CD4-positive, alpha-beta T cell (primary cell): ENCODE measurements around the gene ARHGAP27. TPM values are rescaled to one million over a fixed set of nuclear protein-coding genes. Genes with fewer than 3 reads are reported as not detected.
A peak's percentile ranks its signal among the peaks of the same experiment; 100 is the strongest.
"Not testable (repeated sequence)": the region's sequence is repeated elsewhere in the genome, so short reads cannot be mapped to it uniquely, and the experiment has no call there.

Source experiments
- ATAC-seq: fragments of 200-7000 bp; cut with Tn5 transposase; one replicate; pipeline ENCODE4 v1.10.0; 2022; ENCODE audit warnings: mild to moderate bottlenecking; ENCODE audit not compliant: poor library complexity
- CTCF ChIA-PET: fragments of 350-600 bp; sonication (Branson Sonifier 250); formaldehyde crosslinking; loops from one replicate; lab custom pipeline; 2021; ENCODE audit warnings: antibody characterized with exemption, inconsistent platforms; lab: Charles Lee
- POLR2A ChIA-PET: fragments of 350-600 bp; sonication (Branson Sonifier 250); formaldehyde crosslinking; loops from one replicate; lab custom pipeline; 2021; ENCODE audit warnings: antibody characterized with exemption, inconsistent platforms; lab: Charles Lee
- DNase-seq, 14 experiments: peaks; one replicate each; pipeline ENCODE4 v3.0.0-alpha.2; 2013 to 2020; ENCODE audit warnings: mixed read lengths in 2 of 14
- H3K27ac ChIP-seq, 2 donors: one replicate each; pipeline versions ENCODE4 v1.5.1 to v1.7.0; 2013; ENCODE audit warnings: low read length in 2 of 2, low read depth in 1 of 2, mild to moderate bottlenecking in 1 of 2
- H3K27me3 ChIP-seq, 2 experiments: 1 replicate in 1 of 2; 2 replicates in 1 of 2; pipeline versions ENCODE4 v1.6.1 to v1.7.0; 2013; ENCODE audit warnings: low read length in 2 of 2, control low read depth in 1 of 2, mild to moderate bottlenecking in 1 of 2, moderate library complexity in 1 of 2; ENCODE audit not compliant: insufficient read depth in 2 of 2, control insufficient read depth in 1 of 2
- H3K36me3 ChIP-seq: one replicate; pipeline ENCODE4 v1.6.1; 2013; ENCODE audit warnings: low read length, control low read depth; ENCODE audit not compliant: insufficient read depth
- H3K4me1 ChIP-seq: one replicate; pipeline ENCODE4 v1.6.1; 2013; ENCODE audit warnings: low read length, control low read depth; ENCODE audit not compliant: insufficient read depth
- H3K4me3 ChIP-seq: one replicate; pipeline ENCODE4 v1.5.1; 2013; ENCODE audit warnings: mild to moderate bottlenecking, low read length, moderate library complexity
- H3K9me3 ChIP-seq, 2 experiments: 1 replicate in 1 of 2; 2 replicates in 1 of 2; pipeline versions ENCODE4 v1.6.1 to v1.7.0; 2013; ENCODE audit warnings: low read length in 2 of 2, mild to moderate bottlenecking in 2 of 2, control low read depth in 1 of 2, moderate library complexity in 1 of 2; ENCODE audit not compliant: control insufficient read depth in 1 of 2, insufficient read depth in 1 of 2
- H3K27ac Mint-ChIP-seq: one replicate; pipeline ENCODE4 v1.8.0; 2020; ENCODE audit warnings: mixed read lengths
- H3K27me3 Mint-ChIP-seq: one replicate; pipeline ENCODE4 v1.8.0; 2021; ENCODE audit warnings: mixed read lengths
- H3K36me3 Mint-ChIP-seq: one replicate; pipeline ENCODE4 v1.8.0; 2021; ENCODE audit warnings: low read depth, mixed read lengths
- H3K4me1 Mint-ChIP-seq: one replicate; pipeline ENCODE4 v1.8.0; 2021; ENCODE audit warnings: low read depth, mixed read lengths
- H3K4me3 Mint-ChIP-seq: one replicate; pipeline ENCODE4 v1.8.0; 2020; ENCODE audit warnings: mild to moderate bottlenecking, mixed read lengths
- H3K9me3 Mint-ChIP-seq: one replicate; pipeline ENCODE4 v1.8.0; 2020; ENCODE audit warnings: mixed read lengths
- intact Hi-C, 2 experiments: fragments of 100-400 bp; cut with DNase I in 1 of 2; cut with micrococcal nuclease in 1 of 2; formaldehyde crosslinking; loops; one replicate each; pipeline versions ENCODE4 v1.15.1 to v1.9.0; 2023 to 2025; cut with DNase I, micrococcal nuclease
- polyA plus RNA-seq, 2 donors: library from polyadenylated mRNA; unstranded; fragments of 120-200 nt; gene quantifications; one replicate each; pipeline ENCODE4 v1.2.1, GENCODE V29; 2013
- total RNA-seq, 174 experiments: library from RNA in 2 of 174; stranded (reverse) in 2 of 174; gene quantifications; one replicate each; pipeline ENCODE4 v1.2.3 and lab custom pipeline; 2021 to 2026
- TF ChIP-seq, protein P1 (sequence below): fragments of 200-600 bp; IDR thresholded peaks from one replicate; pipeline ENCODE4 v1.8.0; 2022; ENCODE audit warnings: antibody characterized with exemption, mild to moderate bottlenecking

Gene ARHGAP27
- total RNA-seq (10 to 100 TPM; 33.3 to 35.2 TPM), total RNA-seq (lab: John Stamatoyannopoulos, UW) (41.7 to 188 (median 94.6) reads per million in 172 experiments)
- 62.5 TPM for polyA plus RNA-seq (2013, experiment 1 of 2)
- polyA plus RNA-seq (2013, experiment 2 of 2) = 75.2 TPM

DNA sequence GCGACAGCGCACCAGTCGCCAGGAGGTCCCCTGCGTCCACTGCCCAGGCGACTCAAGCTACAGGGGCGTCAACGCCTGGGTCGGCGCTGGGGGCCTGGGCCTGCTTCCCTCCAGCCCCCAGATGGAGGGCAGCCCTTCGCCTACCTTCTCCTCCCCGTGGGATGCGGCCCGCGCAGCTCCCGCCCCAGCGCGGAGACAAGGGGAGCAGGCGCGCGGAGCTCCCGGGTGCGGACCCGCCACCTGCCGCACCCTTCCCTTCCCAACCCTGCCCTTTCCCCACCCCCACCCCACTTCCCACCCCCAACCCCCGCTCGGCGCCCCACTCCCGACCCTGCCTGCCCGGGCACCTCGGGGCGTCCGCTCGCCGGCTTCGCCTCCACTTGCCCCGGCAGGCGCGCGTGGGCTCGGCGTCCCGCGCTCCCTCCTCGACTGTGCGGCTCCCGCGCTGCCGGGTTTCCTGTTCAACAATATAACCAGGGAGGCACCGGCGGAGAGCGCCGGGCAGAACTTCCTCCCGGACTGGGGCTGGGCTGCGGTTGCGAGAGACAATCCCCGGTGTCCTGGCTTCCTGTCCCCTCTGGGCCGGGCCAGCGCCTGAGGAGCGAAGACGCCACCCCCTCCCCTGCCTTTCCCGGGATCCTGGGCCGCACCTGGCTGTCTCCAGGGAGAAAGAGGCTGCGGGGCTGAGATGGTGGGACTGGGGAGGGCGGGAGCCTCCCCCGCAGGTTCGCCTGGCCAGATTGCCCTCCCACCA is at the start of gene ARHGAP27:
Gene ARHGAP27, minus strand, starts transcription at position 466 of the 754 bp plus-strand sequence. CDS start 2,591 bp downstream, outside the sequence.
- POLR2A ChIA-PET = no interaction called here

GRCh38 chr17:45482317-45482716 is 49.6 kb upstream of the ARHGAP27 start:
- H3K27ac ChIP-seq, H3K27me3 Mint-ChIP-seq, H3K4me3 ChIP-seq, H3K9me3 Mint-ChIP-seq, POLR2A ChIA-PET, H3K4me1 Mint-ChIP-seq, ATAC-seq, H3K4me1 ChIP-seq, CTCF ChIA-PET, H3K27ac Mint-ChIP-seq, intact Hi-C loops, DNase-seq, H3K27me3 ChIP-seq, H3K9me3 ChIP-seq, H3K4me3 Mint-ChIP-seq: not testable (repeated sequence)
- H3K36me3 ChIP-seq = peaks cover 13% of the 10 kb centered on the region
- peaks cover 25% of the 10 kb centered on the region for H3K36me3 Mint-ChIP-seq

More for the DNA sequence above, at the start of gene ARHGAP27:
- Mint-ChIP-seq H3K27me3 (no peaks in the 10 kb centered on the region), H3K4me3 (peak within 1 kb of the TSS; percentile 86), H3K9me3 (no peaks in the 10 kb centered on the region), H3K36me3 (peaks cover 12% of the 10 kb centered on the region), H3K27ac (peak within 1 kb of the TSS; percentile 30), H3K4me1 (peaks cover 19% of the 10 kb centered on the region)
- H3K4me3 ChIP-seq = peak within 1 kb of the TSS; percentile 62
- intact Hi-C loops = no loop called here
- H3K36me3 ChIP-seq = peaks cover 11% of the 10 kb centered on the region
- DNase-seq = peak in 4 of 14 experiments; percentile 56 to 67 (median 58)
- ATAC-seq = peak; percentile 22
- CTCF ChIA-PET = no interaction called here
- peaks cover 45% of the 10 kb centered on the region for H3K4me1 ChIP-seq
- H3K27me3 ChIP-seq = no peaks in the 10 kb centered on the region
- H3K9me3 ChIP-seq = no peaks in the 10 kb centered on the region
- no peak within 1 kb of the TSS for H3K27ac ChIP-seq
- TF ChIP-seq, protein P1, sequence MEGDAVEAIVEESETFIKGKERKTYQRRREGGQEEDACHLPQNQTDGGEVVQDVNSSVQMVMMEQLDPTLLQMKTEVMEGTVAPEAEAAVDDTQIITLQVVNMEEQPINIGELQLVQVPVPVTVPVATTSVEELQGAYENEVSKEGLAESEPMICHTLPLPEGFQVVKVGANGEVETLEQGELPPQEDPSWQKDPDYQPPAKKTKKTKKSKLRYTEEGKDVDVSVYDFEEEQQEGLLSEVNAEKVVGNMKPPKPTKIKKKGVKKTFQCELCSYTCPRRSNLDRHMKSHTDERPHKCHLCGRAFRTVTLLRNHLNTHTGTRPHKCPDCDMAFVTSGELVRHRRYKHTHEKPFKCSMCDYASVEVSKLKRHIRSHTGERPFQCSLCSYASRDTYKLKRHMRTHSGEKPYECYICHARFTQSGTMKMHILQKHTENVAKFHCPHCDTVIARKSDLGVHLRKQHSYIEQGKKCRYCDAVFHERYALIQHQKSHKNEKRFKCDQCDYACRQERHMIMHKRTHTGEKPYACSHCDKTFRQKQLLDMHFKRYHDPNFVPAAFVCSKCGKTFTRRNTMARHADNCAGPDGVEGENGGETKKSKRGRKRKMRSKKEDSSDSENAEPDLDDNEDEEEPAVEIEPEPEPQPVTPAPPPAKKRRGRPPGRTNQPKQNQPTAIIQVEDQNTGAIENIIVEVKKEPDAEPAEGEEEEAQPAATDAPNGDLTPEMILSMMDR = no peak

DNA sequence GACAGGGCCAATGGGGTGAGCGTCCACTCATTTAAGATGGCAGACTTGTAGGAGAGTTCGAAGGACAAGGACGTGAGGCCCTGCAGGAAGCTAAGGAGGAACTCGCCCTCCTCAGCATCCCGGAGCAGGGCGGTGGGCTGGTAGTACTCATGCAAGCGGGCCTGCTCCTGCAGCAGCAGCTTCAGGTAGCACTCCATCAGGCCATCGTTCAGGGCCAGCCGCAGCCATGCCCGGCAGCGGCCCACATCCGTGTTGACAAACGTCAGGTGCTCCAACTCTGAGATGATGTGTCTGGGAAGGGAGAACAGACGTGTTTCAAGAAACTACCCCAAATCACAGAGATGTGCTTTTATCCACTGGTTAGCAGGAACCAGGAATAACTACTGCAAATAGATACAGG is 42.8 kb upstream of the ARHGAP27 start:
- H3K4me3 Mint-ChIP-seq, H3K9me3 ChIP-seq, H3K27me3 ChIP-seq, H3K27ac Mint-ChIP-seq, ATAC-seq, H3K4me3 ChIP-seq, H3K27me3 Mint-ChIP-seq, intact Hi-C loops, H3K4me1 Mint-ChIP-seq, DNase-seq, H3K4me1 ChIP-seq, H3K27ac ChIP-seq, H3K9me3 Mint-ChIP-seq, CTCF ChIA-PET, POLR2A ChIA-PET: not testable (repeated sequence)
- peaks cover 57% of the 10 kb centered on the region for H3K36me3 Mint-ChIP-seq
- peaks cover 26% of the 10 kb centered on the region for H3K36me3 ChIP-seq

GRCh38 chr17:45472249-45472648 is 39.6 kb upstream of the ARHGAP27 start:
- intact Hi-C loops, CTCF ChIA-PET, H3K4me3 ChIP-seq, H3K9me3 Mint-ChIP-seq, H3K27ac Mint-ChIP-seq, ATAC-seq, DNase-seq, H3K4me1 ChIP-seq, H3K27me3 Mint-ChIP-seq, H3K4me3 Mint-ChIP-seq, H3K27ac ChIP-seq, H3K9me3 ChIP-seq, POLR2A ChIA-PET, H3K27me3 ChIP-seq, H3K4me1 Mint-ChIP-seq: not testable (repeated sequence)
- H3K36me3 ChIP-seq = peaks cover 26% of the 10 kb centered on the region
- peaks cover 51% of the 10 kb centered on the region for H3K36me3 Mint-ChIP-seq

- CTCF ChIA-PET, POLR2A ChIA-PET, H3K27ac ChIP-seq, H3K27me3 Mint-ChIP-seq, H3K4me1 Mint-ChIP-seq, ATAC-seq, H3K27ac Mint-ChIP-seq, H3K27me3 ChIP-seq, H3K9me3 Mint-ChIP-seq, H3K4me3 Mint-ChIP-seq, H3K4me3 ChIP-seq, H3K4me1 ChIP-seq, DNase-seq, H3K9me3 ChIP-seq, intact Hi-C loops: not testable (repeated sequence)
- peaks cover 16% of the 10 kb centered on the region for H3K36me3 ChIP-seq
- H3K36me3 Mint-ChIP-seq = peaks cover 38% of the 10 kb centered on the region
Observed at GRCh38 chr17:45469204-45469563, 36.5 kb upstream of the ARHGAP27 start.

DNA sequence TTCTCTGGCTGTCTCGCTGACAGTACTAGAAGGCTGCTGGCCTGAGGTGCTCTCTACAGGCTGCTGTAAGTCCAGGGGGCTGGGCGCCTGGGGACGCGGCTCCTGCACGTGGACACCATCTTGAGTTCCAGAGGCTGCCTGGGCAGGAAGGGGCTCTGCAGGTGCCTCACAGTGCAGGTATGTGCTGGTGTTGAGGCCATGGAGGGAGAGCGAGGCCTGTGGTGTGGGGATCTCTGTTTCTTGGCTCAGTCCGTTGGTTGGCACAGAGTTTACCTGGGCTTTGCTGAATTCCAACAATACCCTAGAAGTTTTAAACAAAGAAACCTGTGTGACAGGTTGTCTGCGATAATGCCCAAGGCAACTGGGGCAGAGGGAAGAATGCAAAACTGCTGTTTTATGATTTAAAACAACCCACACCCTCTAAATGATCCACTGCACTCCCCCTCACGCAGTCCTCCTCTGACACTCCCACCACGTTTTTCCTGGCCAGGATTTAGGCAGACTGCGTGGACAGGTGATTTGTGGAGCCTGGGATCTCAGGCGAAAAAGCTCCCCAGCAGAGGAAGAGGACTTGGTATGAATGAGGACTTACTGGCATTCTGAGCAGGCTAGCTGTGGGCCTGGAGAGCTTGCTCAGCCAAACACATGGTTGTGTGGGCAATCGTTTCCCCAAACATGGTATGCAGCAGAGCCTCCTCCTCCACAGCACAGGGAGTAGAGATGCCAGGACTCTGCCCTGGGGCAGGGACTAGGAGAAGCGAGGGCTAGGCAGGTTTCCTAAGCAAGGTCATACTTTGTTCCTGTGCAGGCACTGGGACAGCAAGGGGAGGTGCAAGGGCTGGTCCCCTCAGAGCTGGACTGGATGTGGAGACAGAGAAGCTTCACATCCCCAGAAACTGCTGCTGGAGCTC is 35.9 kb upstream of the ARHGAP27 start:
- CTCF ChIA-PET, H3K4me3 ChIP-seq, ATAC-seq, intact Hi-C loops, H3K27ac Mint-ChIP-seq, H3K27me3 Mint-ChIP-seq, H3K4me3 Mint-ChIP-seq, POLR2A ChIA-PET, DNase-seq, H3K4me1 Mint-ChIP-seq, H3K9me3 ChIP-seq, H3K9me3 Mint-ChIP-seq, H3K27me3 ChIP-seq, H3K27ac ChIP-seq, H3K4me1 ChIP-seq: not testable (repeated sequence)
- H3K36me3 ChIP-seq = peaks cover 16% of the 10 kb centered on the region
- H3K36me3 Mint-ChIP-seq = peaks cover 34% of the 10 kb centered on the region
